Iris pigment epithelial cell (primary cell): ENCODE data around the gene RAB11A.
A peak's percentile ranks its signal among the peaks of the same experiment; 100 is the strongest.

Experiments used
- DNase-seq: peaks from one replicate; pipeline ENCODE4 v3.0.0-alpha.2; 2011; ENCODE audit warnings: low read depth

RAB11A gene

GRCh38 chr15:65916664-65917406 lies 47.5 kb downstream of the RAB11A start:
- DNase-seq: peak; percentile 78

DNA sequence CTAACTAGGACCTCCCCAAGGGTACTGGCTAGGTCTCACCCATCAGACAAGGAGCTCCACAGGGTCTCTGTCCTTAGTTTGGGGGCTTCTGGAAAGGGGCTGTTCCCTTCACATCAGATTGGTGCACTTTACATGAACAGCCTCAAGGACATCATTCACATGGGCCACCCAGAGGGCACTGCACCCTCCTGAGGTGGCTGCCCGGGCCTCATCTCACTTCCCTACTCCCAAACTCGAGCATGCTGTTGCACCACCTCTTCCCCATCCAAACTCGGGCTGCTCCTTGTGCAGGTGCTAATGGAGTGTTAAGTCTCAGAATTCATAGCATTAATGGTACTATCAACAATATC lies 48.1 kb downstream of the RAB11A start:
- no peak for DNase-seq

DNA sequence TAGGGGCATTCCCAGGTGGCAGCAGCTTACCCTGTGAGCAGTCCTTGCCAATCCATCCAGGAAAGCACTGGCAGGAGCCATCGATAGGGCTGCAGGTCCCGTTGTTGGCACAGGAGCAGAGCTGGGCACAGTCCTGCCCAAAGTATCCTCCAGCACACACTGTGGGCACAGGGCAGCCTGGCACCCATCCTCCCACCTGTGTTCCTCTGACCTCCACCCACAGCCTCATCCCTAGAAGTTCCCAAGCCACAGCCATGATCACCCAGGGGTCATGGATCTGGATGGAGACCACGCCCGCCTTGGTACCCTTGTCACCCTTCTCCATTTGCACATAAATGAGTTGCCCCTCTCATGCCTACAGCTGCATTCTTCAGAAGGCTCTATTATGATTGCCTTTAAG lies 48.6 kb downstream of the RAB11A start:
- DNase-seq: no peak

- no peak for DNase-seq
Measured at GRCh38 chr15:65918357-65918920, 49.1 kb downstream of the RAB11A start.

GRCh38 chr15:65918945-65919344 lies 49.7 kb downstream of the RAB11A start:
- no peak for DNase-seq

- no peak for DNase-seq
Measured at GRCh38 chr15:65919353-65919752, 50.1 kb downstream of the RAB11A start.

- DNase-seq: no peak
Measured at GRCh38 chr15:65920121-65920520, 50.8 kb downstream of the RAB11A start.

DNA sequence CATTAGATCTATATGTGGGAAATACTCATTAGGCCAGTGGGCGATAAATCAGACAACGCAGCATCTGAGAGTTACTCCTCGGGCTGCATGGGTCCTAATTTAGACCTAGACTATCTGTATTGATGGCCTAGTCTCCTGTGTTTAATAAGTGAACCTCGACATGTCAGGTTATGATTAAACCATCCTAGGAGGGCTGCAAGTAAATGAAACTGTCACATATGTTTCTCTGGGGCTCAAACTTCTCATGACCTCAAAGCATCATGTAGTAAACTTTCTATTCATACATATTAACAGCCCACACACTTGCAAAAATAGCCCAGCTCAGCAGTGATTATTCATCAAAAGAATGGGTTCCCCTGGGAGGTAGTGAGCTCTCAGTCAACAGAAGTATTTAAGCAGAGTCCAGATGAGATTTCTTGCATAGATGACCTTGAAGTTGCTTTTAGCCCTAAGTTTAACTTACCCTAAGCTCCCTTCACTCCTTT lies 51.6 kb downstream of the RAB11A start:
- no peak for DNase-seq

- no peak for DNase-seq
Measured at GRCh38 chr15:65921780-65922179, 52.5 kb downstream of the RAB11A start.

- no peak for DNase-seq
Measured at GRCh38 chr15:65922621-65923020, 53.3 kb downstream of the RAB11A start.

DNA sequence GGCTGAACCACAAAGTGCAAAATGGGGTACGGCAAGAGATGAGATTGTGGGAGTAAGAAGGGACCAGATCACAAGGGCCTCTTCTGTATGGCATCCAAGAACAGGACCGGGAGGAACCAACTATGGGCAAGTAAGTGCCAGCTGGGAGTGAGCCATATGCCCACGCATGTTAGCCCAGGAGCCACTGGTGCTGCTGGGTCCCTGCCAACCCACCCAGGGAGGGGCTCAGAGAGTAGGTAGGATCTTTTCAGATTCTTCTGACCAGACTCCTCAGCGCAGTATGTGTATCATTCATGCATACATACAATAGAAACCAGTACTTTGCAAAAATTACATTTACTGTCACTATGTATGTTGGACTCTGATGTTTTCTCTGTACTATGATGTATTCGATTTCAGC lies 54.0 kb downstream of the RAB11A start:
- no peak for DNase-seq

- DNase-seq: no peak
Measured at GRCh38 chr15:65924004-65924403, 54.7 kb downstream of the RAB11A start.

GRCh38 chr15:65925338-65925737 lies 56.0 kb downstream of the RAB11A start:
- DNase-seq: no peak

DNA sequence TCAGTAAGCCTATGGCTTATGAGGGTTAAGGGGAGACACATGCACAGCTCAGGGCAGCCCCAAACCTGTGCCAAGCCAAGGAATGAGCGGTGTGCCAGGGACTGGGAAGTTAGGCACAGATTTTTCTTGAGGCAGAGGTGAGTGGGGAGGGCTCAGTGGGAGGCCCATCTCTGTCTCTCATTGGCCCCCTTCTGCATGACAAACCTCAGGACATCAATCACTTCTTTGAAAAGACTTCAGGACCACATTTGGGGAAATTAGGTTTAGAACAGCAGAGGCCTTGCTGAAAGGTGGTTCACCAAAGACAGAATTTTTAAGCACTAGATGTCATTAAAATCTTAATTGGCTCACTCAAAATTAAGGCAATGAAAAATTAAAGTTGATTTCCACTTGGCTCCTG lies 57.2 kb downstream of the RAB11A start:
- no peak for DNase-seq

DNA sequence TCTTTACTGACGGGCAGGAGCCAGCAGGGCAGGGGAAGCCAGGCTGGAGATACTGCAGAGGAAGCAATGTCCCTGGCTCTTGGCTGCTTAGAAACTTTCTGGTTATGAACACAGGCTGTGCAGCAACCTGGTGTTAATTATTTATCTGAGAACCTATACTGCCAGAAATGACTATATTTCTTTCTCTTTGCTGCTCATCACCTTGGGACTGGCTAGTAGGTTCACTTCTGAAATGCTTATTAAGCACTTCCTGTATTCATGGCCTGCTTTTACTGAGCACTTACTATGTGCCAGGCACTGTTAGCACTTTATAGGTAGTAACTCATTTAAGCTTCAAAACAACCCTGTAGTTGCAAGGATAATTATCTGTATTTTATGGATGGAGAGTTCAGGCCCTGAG lies 57.6 kb downstream of the RAB11A start:
- no peak for DNase-seq

GRCh38 chr15:65927545-65927944 lies 58.3 kb downstream of the RAB11A start:
- DNase-seq: peak; percentile 10

DNA sequence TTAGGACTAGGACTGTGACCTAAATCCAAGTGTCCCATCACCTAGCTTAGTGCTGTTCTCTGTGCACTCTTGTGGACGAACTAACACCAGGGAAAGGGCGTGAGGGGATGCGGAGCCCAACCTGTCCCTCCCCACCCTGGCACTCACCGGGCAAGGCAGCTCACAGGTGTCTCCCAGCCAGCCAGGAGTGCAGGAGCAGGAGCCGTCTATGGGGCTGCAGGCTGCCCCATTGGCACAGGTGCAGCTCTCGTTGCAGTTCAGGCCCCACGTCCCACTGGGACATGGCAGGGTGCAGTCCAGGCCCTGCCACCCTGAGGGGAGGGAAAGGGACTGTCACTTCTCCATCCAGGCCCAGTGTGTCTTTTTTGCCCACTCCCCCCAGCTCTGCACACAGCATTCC lies 60.3 kb downstream of the RAB11A start:
- DNase-seq: no peak

DNA sequence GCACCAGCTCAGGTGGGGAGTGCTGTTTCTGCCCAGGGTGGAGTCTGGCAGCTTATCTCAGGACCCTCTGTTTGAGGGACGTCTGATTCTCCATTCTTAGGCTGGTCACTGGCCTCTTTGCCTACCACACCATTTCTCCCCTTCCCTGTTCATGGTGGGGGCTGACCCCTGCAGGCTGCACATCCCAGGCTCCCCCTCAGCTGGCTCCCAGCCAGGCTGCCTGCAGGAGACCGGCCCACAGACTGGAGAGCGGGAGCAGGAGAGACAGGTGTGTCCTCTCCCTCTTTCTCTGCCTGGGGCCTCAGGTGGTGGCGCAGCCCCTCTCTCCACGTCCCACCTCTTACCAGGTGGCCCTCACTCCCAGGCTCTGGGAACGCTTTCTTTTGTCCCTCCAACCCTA lies 60.8 kb downstream of the RAB11A start:
- no peak for DNase-seq

DNA sequence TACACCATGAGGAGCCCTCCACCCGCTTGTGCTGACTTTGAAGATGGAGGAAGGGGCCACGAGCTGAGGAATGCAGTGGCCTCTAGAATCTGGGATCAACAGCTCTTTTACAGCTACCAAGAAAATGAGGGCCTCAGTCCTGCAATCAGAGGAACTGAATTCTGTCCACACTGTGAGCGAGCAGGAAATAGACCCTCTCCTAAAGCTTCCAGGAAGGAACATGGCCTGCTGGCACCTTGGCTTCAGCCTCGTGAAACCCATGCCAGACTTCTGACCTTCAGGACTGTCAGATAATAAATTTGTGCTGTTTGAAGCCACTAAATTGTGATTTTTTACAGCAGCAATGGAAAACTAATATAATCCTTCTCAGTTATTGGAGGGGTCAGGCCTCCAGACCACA lies 61.9 kb downstream of the RAB11A start:
- no peak for DNase-seq

DNA sequence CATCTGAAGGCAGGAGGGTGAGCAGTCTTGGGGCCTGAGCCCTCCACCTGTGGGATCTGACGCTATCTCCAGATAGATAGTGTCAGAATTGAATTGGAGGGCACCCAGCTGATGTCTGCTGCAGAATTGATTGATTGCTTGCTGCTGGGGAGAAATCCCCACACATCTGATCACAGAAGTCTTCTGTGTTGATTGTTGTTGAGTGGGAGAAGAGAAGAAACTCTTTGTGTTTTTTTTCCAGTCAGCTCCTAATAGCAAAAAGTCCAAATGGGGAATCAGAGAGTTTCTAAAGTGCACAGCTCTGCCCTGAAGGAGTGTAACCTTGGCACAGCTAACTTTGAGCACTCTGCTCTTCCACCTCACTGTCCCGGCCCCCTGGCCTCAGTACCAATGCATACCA lies 66.1 kb downstream of the RAB11A start:
- DNase-seq: no peak

DNA sequence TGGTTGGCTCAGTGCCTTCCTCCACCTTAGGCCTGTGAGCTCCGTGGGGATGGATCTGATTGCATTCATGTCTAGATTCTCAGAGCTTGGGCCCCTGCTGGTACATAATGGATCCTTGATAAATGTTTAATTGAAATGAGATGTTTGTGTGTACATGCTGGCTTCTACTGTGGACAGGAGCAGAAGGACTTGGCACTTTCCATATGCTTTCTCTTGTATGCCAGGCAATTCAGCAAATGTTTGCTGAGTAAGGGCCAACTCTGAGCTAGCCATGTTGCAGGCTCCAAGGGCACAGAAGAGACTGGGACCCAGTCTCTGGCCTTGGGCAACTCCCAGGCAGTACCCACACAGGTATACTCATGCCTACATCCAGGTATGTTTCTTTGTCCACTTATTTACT lies 67.0 kb downstream of the RAB11A start:
- no peak for DNase-seq

GRCh38 chr15:65937054-65937453 lies 67.8 kb downstream of the RAB11A start:
- no peak for DNase-seq

DNA sequence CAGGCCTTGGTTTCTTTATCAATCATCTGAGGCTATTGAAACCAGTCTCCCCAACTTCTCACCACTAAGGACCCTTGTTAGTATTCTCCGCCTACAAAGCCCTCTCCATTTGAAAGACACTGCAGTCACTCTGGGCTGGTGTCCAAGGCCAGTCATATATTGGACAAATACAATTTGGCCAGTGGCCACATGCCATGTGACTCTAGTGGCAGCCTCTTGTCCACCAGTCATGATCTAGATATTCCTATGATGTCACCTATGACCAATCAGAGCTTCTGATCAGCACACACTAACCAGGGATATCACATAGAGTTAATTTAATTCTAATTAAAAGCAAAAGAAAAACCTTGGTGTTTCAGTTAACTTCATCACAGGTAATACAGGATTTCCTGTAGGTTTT lies 68.2 kb downstream of the RAB11A start:
- DNase-seq: peak; percentile 7

- no peak for DNase-seq
Measured at GRCh38 chr15:65938604-65939003, 69.3 kb downstream of the RAB11A start.
